Liver (tissue), 9 donors: Measurements from ENCODE around the gene SYNGR2. TPM values are rescaled to one million over a fixed set of nuclear protein-coding genes. Genes with fewer than 3 reads are reported as not detected.

Source experiments
- DNase-seq: peaks from one replicate; pipeline ENCODE4 v3.0.0-alpha.2; 2017; ENCODE audit warnings: low spot score
- H3K27ac ChIP-seq, 2 donors: one replicate each; pipeline ENCODE4 v1.7.0; 2013; ENCODE audit warnings: inconsistent platforms in 2 of 2, low read length in 2 of 2, control low read depth in 1 of 2, low read depth in 1 of 2, mild to moderate bottlenecking in 1 of 2
- H3K27me3 ChIP-seq, 4 donors: one replicate each; pipeline versions ENCODE4 v1.6.1 to v1.7.0; 2013; ENCODE audit warnings: low read length in 3 of 4, inconsistent platforms in 1 of 4, mild to moderate bottlenecking in 1 of 4, moderate library complexity in 1 of 4; ENCODE audit not compliant: control insufficient read depth in 4 of 4, insufficient read depth in 4 of 4
- H3K36me3 ChIP-seq, 4 donors: one replicate each; pipeline versions ENCODE4 v1.6.1 to v1.7.0; 2013; ENCODE audit warnings: low read length in 3 of 4, mild to moderate bottlenecking in 3 of 4, low read depth in 1 of 4, moderate library complexity in 1 of 4; ENCODE audit not compliant: control insufficient read depth in 4 of 4, insufficient read depth in 3 of 4
- H3K4me1 ChIP-seq, 4 donors: one replicate each; pipeline versions ENCODE4 v1.6.1 to v1.7.0; 2013; ENCODE audit warnings: low read length in 3 of 4, mild to moderate bottlenecking in 3 of 4, moderate library complexity in 1 of 4; ENCODE audit not compliant: control insufficient read depth in 4 of 4, insufficient read depth in 4 of 4
- H3K4me3 ChIP-seq, 3 donors: one replicate each; pipeline versions ENCODE4 v1.6.1 to v1.7.0; 2013; ENCODE audit warnings: low read length in 3 of 3, control low read depth in 1 of 3, low read depth in 1 of 3, mild to moderate bottlenecking in 1 of 3
- H3K9ac ChIP-seq, 2 donors: one replicate each; pipeline ENCODE4 v1.7.0; 2013; ENCODE audit warnings: low read length in 2 of 2, mild to moderate bottlenecking in 2 of 2, moderate library complexity in 2 of 2, control low read depth in 1 of 2, low read depth in 1 of 2
- H3K9me3 ChIP-seq, 4 donors: one replicate each; pipeline versions ENCODE4 v1.6.1 to v1.7.0; 2013; ENCODE audit warnings: low read length in 3 of 4; ENCODE audit not compliant: control insufficient read depth in 4 of 4
- ATF3 ChIP-seq: IDR thresholded peaks from 2 replicates; pipeline ENCODE4 v1.6.1; 2016; ENCODE audit warnings: antibody characterized with exemption
- FOXA1 ChIP-seq: IDR thresholded peaks from 2 replicates; pipeline ENCODE4 v1.6.1; 2016; ENCODE audit warnings: antibody characterized with exemption
- FOXA2 ChIP-seq: IDR thresholded peaks from 2 replicates; pipeline ENCODE4 v1.6.1; 2016; ENCODE audit warnings: antibody characterized with exemption
- GABPA ChIP-seq, 2 donors: IDR thresholded peaks in 1 of 2; conservative IDR thresholded peaks in 1 of 2; 2 replicates each; pipeline ENCODE4 v1.6.1; 2016; ENCODE audit warnings: antibody characterized with exemption in 2 of 2, mild to moderate bottlenecking in 1 of 2, moderate library complexity in 1 of 2
- HNF4A ChIP-seq, 2 donors: conservative IDR thresholded peaks; 2 replicates each; pipeline ENCODE4 v1.6.1; 2016; ENCODE audit warnings: antibody characterized with exemption in 2 of 2, mild to moderate bottlenecking in 2 of 2
- HNF4G ChIP-seq: IDR thresholded peaks from 2 replicates; pipeline ENCODE4 v1.6.1; 2016; ENCODE audit warnings: antibody characterized with exemption
- JUND ChIP-seq, 2 donors: IDR thresholded peaks; 2 replicates each; pipeline ENCODE4 v1.6.1; 2016; ENCODE audit warnings: antibody characterized with exemption in 2 of 2
- NR2F2 ChIP-seq: IDR thresholded peaks from 2 replicates; pipeline ENCODE4 v1.6.1; 2016; ENCODE audit warnings: antibody characterized with exemption
- RAD21 ChIP-seq, 2 donors: IDR thresholded peaks; 2 replicates each; pipeline ENCODE4 v1.6.1; 2016; ENCODE audit warnings: antibody characterized with exemption in 2 of 2, mild to moderate bottlenecking in 2 of 2
- REST ChIP-seq: IDR thresholded peaks from 2 replicates; pipeline ENCODE4 v1.6.1; 2016; ENCODE audit warnings: antibody characterized with exemption, mild to moderate bottlenecking
- RXRA ChIP-seq, 2 donors: IDR thresholded peaks; 2 replicates each; pipeline ENCODE4 v1.6.1; 2017 to 2018; ENCODE audit warnings: antibody characterized with exemption in 2 of 2, mild to moderate bottlenecking in 1 of 2
- SP1 ChIP-seq: IDR thresholded peaks from 2 replicates; pipeline ENCODE4 v1.6.1; 2018; ENCODE audit warnings: antibody characterized with exemption, mild to moderate bottlenecking
- TAF1 ChIP-seq: conservative IDR thresholded peaks from 2 replicates; pipeline ENCODE4 v1.6.1; 2016; ENCODE audit warnings: antibody characterized with exemption, mild to moderate bottlenecking
- YY1 ChIP-seq: IDR thresholded peaks from 2 replicates; pipeline ENCODE4 v1.6.1; 2016; ENCODE audit warnings: antibody characterized with exemption, mild to moderate bottlenecking
- WGBS: extraction: QIAGEN DNeasy Blood & Tissue Kit; methylation state at CpG from one replicate; pipeline ENCODE4 v1.1.7; 2013; 5-methylcytosine and 5-hydroxymethylcytosine counted together
- polyA plus RNA-seq, 2 donors: library from polyadenylated mRNA; stranded (reverse) in 1 of 2; unstranded in 1 of 2; fragments of 200-250 nt in 1 of 2; fragments of >200 nt in 1 of 2; fragmentation: Nextera tagmentation in 1 of 2; extraction: Ambion mirVana in 1 of 2; gene quantifications; one replicate each; pipeline versions ENCODE4 v1.2.1 to v1.2.3, GENCODE V29; 2013 to 2015
- total RNA-seq, 2 donors: library from RNA; depleted of rRNA; stranded (reverse); fragments of >200 nt; gene quantifications; one replicate each; pipeline ENCODE4 v1.2.3, GENCODE V29; 2014
- TF ChIP-seq, protein P1 (sequence below): IDR thresholded peaks from 2 replicates; pipeline ENCODE4 v1.6.1; 2016; ENCODE audit warnings: antibody characterized with exemption
- TF ChIP-seq, protein P2 (sequence below): IDR thresholded peaks from 2 replicates; pipeline ENCODE4 v1.6.1; 2016; ENCODE audit warnings: antibody characterized with exemption
- donor health status: healthy.
- donor health status: healthy.
- donor health status: healthy.
- donor health status: healthy.
- donor health status: healthy.

The SYNGR2 gene
- total and polyA plus RNA-seq, 4 donors = 27.9 to 84.7 (median 55.2) TPM

DNA sequence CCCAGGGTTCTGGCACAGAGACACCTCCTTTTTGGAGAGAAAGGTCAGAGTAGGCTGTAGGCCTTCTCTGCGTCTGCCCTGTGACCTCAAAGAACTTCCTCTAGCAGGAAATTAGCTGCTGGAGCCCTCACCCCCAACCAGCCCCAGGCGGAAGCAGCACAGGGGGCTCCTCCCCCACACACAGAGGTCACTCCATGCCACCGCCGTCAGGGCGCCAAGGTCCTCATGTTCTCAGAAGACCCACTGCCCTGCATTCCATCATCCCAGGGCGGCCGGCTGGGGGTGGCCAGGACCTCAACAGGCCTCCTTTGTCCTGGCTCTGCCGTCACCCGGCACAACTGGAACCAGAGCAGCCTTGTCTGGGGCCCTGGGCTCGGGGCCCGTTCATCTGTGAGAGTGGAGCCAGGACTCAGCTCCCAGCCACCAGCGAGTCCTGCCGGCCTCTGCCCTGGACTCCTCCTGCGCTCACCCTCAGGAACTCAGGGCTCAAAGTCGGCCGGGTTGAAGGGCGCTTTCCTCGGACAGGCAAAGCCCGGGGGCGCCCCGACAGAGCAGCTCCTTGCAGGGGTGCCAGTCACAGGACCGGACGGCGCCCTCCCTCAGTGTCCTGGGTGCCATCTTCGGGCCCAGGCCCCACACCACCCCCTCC lies 41.0 kb upstream of the SYNGR2 start:
- no peak for DNase-seq
- Histone ChIP-seq H3K36me3 (peaks cover 0 to 3% (median 0%) of the 10 kb centered on the region in 4 donors), H3K4me3 (peak overlapping the region; percentile 18 to 68 (median 23)), H3K9me3 (no peaks in the 10 kb centered on the region), H3K27me3 (no peaks in the 10 kb centered on the region), H3K27ac (peak overlapping the region; percentile 80 to 81), H3K9ac (no peak overlapping the region), H3K4me1 (peaks cover 3 to 37% (median 15%) of the 10 kb centered on the region in 4 donors)
- TF ChIP-seq HNF4G (peak; percentile 11), NR2F2 (peak; percentile 98), ATF3 (no peak), RXRA (IDR thresholded peaks at IDR 0.05) (peak; percentile 54 to 65), GABPA (IDR thresholded peaks at IDR 0.05 in 1 of 2, conservative IDR thresholded peaks at IDR 0.05 in 1 of 2) (peak in 1 of 2 donors; percentile 48), HNF4A (conservative IDR thresholded peaks at IDR 0.05) (peak in 1 of 2 donors; percentile 70), SP1 (peak; percentile 59), RAD21 (IDR thresholded peaks at IDR 0.05) (peak in 1 of 2 donors; percentile 33)
- TF ChIP-seq, protein P1, sequence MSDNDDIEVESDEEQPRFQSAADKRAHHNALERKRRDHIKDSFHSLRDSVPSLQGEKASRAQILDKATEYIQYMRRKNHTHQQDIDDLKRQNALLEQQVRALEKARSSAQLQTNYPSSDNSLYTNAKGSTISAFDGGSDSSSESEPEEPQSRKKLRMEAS = no peak
- 24% methylated on average over 25 of the region's 25 CpGs for WGBS

- TF ChIP-seq FOXA2 = no peak
- H3K9ac ChIP-seq = no peak overlapping the region
- peaks cover 3 to 37% (median 15%) of the 10 kb centered on the region in 4 donors for H3K4me1 ChIP-seq
- no peaks in the 10 kb centered on the region for H3K9me3 ChIP-seq
- DNase-seq = no peak
- peaks cover 0 to 3% (median 0%) of the 10 kb centered on the region in 4 donors for H3K36me3 ChIP-seq
- WGBS = 5% methylated on average over 39 of the region's 39 CpGs
- H3K4me3 ChIP-seq = peak overlapping the region; percentile 42 to 68 (median 48)
- no peaks in the 10 kb centered on the region for H3K27me3 ChIP-seq
- peak overlapping the region; percentile 80 to 81 for H3K27ac ChIP-seq
Measured at GRCh38 chr17:78127888-78128550, 40.4 kb upstream of the SYNGR2 start.

- no peaks in the 10 kb centered on the region for H3K9me3 ChIP-seq
- peaks cover 0 to 2% (median 0%) of the 10 kb centered on the region in 4 donors for H3K36me3 ChIP-seq
- TF ChIP-seq YY1 = no peak
- TF ChIP-seq, protein P1 = no peak
- TF ChIP-seq SP1 = no peak
- no peak for TF ChIP-seq FOXA2
- TF ChIP-seq HNF4A (conservative IDR thresholded peaks at IDR 0.05) = no peak
- TF ChIP-seq TAF1 = no peak
- no peak for TF ChIP-seq FOXA1
- TF ChIP-seq JUND (IDR thresholded peaks at IDR 0.05) = no peak
- TF ChIP-seq RXRA (IDR thresholded peaks at IDR 0.05) = no peak
- no peak for TF ChIP-seq REST
- TF ChIP-seq NR2F2 = no peak
- TF ChIP-seq, protein P2, sequence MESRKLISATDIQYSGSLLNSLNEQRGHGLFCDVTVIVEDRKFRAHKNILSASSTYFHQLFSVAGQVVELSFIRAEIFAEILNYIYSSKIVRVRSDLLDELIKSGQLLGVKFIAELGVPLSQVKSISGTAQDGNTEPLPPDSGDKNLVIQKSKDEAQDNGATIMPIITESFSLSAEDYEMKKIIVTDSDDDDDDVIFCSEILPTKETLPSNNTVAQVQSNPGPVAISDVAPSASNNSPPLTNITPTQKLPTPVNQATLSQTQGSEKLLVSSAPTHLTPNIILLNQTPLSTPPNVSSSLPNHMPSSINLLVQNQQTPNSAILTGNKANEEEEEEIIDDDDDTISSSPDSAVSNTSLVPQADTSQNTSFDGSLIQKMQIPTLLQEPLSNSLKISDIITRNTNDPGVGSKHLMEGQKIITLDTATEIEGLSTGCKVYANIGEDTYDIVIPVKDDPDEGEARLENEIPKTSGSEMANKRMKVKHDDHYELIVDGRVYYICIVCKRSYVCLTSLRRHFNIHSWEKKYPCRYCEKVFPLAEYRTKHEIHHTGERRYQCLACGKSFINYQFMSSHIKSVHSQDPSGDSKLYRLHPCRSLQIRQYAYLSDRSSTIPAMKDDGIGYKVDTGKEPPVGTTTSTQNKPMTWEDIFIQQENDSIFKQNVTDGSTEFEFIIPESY = no peak
- H3K27ac ChIP-seq = peak within 1 kb of the TSS; percentile 80 to 81
- peaks cover 3 to 42% (median 15%) of the 10 kb centered on the region in 4 donors for H3K4me1 ChIP-seq
- peak; percentile 78 for DNase-seq
- no peaks in the 10 kb centered on the region for H3K27me3 ChIP-seq
- H3K9ac ChIP-seq = peak within 1 kb of the TSS in 1 of 2 donors; percentile 9
- H3K4me3 ChIP-seq = peak within 1 kb of the TSS; percentile 42 to 68 (median 48)
- WGBS = 5% methylated on average over 51 of the region's 54 CpGs
Measured at GRCh38 chr17:78128551-78129350, 39.6 kb upstream of the SYNGR2 start, which contains the start of gene TMC6. Gene TMC6 (minus strand): TSS chr17:78128755. CDS start chr17:78126832, 1,923 bp downstream.
